Right lobe of liver (tissue), 6 donors: ENCODE data around the gene NTNG2. TPM values are rescaled to one million over a fixed set of nuclear protein-coding genes. Genes with fewer than 3 reads are reported as not detected.

Experiments
- ATAC-seq, 4 donors: fragments of 200-7000 bp; cut with Tn5 transposase; one replicate each; pipeline ENCODE4 v1.9.1; 2020; ENCODE audit warnings: mild to moderate bottlenecking in 4 of 4, moderate library complexity in 4 of 4
- DNase-seq, 3 donors: peaks; one replicate each; pipeline ENCODE4 v3.0.0-alpha.2; 2020
- H3K27ac ChIP-seq, 3 donors: fragments of 200-600 bp; one replicate each; pipeline ENCODE4 v1.8.0; 2022
- H3K27me3 ChIP-seq, 2 donors: fragments of 200-600 bp; one replicate each; pipeline ENCODE4 v1.8.0; 2022
- H3K36me3 ChIP-seq, 4 donors: fragments of 200-600 bp; sonication (generic) in 1 of 4; one replicate each; pipeline versions ENCODE4 v1.5.1 to v1.8.0; 2017 to 2022; ENCODE audit warnings: control low read depth in 1 of 4
- H3K4me1 ChIP-seq, 4 donors: fragments of 200-600 bp; sonication (generic) in 1 of 4; one replicate each; pipeline versions ENCODE4 v1.5.1 to v1.8.0; 2017 to 2022; ENCODE audit warnings: control low read depth in 1 of 4
- H3K4me3 ChIP-seq, 3 donors: fragments of 200-600 bp; one replicate each; pipeline ENCODE4 v1.8.0; 2022
- H3K9me3 ChIP-seq, 4 donors: fragments of 200-600 bp; sonication (generic) in 1 of 4; one replicate each; pipeline versions ENCODE4 v1.5.1 to v1.8.0; 2017 to 2022; ENCODE audit warnings: control low read depth in 1 of 4
- CTCF ChIP-seq, 4 donors: fragments of 200-600 bp in 3 of 4; fragments of 450-650 bp in 1 of 4; IDR thresholded peaks; one replicate each; pipeline versions ENCODE4 v1.5.1 to v1.8.0; 2016 to 2022; ENCODE audit warnings: antibody characterized with exemption in 4 of 4, mild to moderate bottlenecking in 2 of 4
- POLR2A ChIP-seq: fragments of 450-650 bp; IDR thresholded peaks from one replicate; pipeline ENCODE4 v1.6.1; 2017; ENCODE audit warnings: antibody characterized with exemption, mild to moderate bottlenecking
- WGBS: methylation state at CpG from one replicate; pipeline ENCODE4 v1.1.6; 2018; ENCODE audit warnings: low coverage, low lambda C conversion rate; ENCODE audit not compliant: insufficient coverage; ENCODE audit errors: missing lambda C conversion rate; 5-methylcytosine and 5-hydroxymethylcytosine counted together
- intact Hi-C, 2 donors: fragments of 100-400 bp; cut with DNase I; formaldehyde crosslinking; loops; one replicate each; pipeline versions ENCODE4 v1.11.2 to v1.14.1; 2022
- total RNA-seq, 6 experiments: library from RNA; depleted of rRNA in 2 of 6; stranded (reverse); fragments of >200 nt in 2 of 6; fragmentation: NEBNext Ultra II Directional in 3 of 6; extraction: Animal tissue kit (Norgen Biotek cat#: 25700) in 3 of 6; gene quantifications; one replicate each; pipeline versions ENCODE4 v1.1.0 to v1.2.4, GENCODE V29; 2016 to 2023
- donor health status: DM: no; HTN: yes; CAD: no.
- donor health status: DM: no; HTN: no; CAD: no.
- donor health status: DM: no; HTN: no; CAD: no.
- donor health status: DM: no; HTN: yes; CAD: no.
- donor health status: DM: no; HTN: yes; CAD: no.

Gene NTNG2
- total RNA-seq, 6 experiments from 2014 or later: 0.12 to 1.6 (median 0.24) TPM

- TF ChIP-seq CTCF (IDR thresholded peaks at IDR 0.05): no peak
- no peak for TF ChIP-seq POLR2A
- 63% methylated on average over 10 of the region's 13 CpGs for WGBS
- intact Hi-C loops: loop anchor here in 1 of 2 donors (10.0 kb wide), 1 partner anchor 52 kb away; no protein-coding TSS in a partner anchor
These were observed 131.4 kb downstream of the NTNG2 start for GRCh38 chr9:132293145-132293721.

More at GRCh38 chr9:132293145-132293721, 131.4 kb downstream of the NTNG2 start:
- H3K27ac ChIP-seq: no peak overlapping the region
- ATAC-seq (peak in 1 of 4 donors; percentile 28), DNase-seq (no peak)
- no peak overlapping the region for H3K4me3 ChIP-seq
- no peaks in the 10 kb centered on the region for H3K27me3 ChIP-seq
- no peaks in the 10 kb centered on the region for H3K9me3 ChIP-seq
- H3K36me3 ChIP-seq: peaks cover 8 to 46% (median 33%) of the 10 kb centered on the region in 4 donors
- no peaks in the 10 kb centered on the region for H3K4me1 ChIP-seq

Other genes starting within 250 kb of the NTNG2 start
- 1 to 10 TPM; 4.6 to 7.3 (median 6.1) TPM for gene MED27, start 82.2 kb upstream of the NTNG2 start, total RNA-seq
- 10 to 100 TPM; 17.4 to 28.8 (median 25.0) TPM for gene SETX, start 192.9 kb downstream of the NTNG2 start, total RNA-seq
- gene TTF1, start 244.8 kb downstream of the NTNG2 start, total RNA-seq: 1 to 10 TPM; 2.2 to 6.0 (median 3.4) TPM
- gene CFAP77, start 248.2 kb downstream of the NTNG2 start, total RNA-seq: not detected